22Rv1 (cell line): Measurements from ENCODE around the gene PLEKHA8.
A peak's percentile ranks its signal among the peaks of the same experiment; 100 is the strongest.

Experiments used
- H3K27ac ChIP-seq: fragments of 450-650 bp; 2 replicates; pipeline ENCODE4 v1.5.1; 2017
- CTCF ChIP-seq: fragments of 450-650 bp; IDR thresholded peaks from 2 replicates; pipeline ENCODE4 v1.5.1; 2017; ENCODE audit warnings: mild to moderate bottlenecking
- ZFX ChIP-seq: fragments of 450-650 bp; IDR thresholded peaks from 2 replicates; pipeline ENCODE4 v1.6.1; 2017; ENCODE audit warnings: antibody characterized with exemption, borderline replicate concordance

PLEKHA8 gene

DNA sequence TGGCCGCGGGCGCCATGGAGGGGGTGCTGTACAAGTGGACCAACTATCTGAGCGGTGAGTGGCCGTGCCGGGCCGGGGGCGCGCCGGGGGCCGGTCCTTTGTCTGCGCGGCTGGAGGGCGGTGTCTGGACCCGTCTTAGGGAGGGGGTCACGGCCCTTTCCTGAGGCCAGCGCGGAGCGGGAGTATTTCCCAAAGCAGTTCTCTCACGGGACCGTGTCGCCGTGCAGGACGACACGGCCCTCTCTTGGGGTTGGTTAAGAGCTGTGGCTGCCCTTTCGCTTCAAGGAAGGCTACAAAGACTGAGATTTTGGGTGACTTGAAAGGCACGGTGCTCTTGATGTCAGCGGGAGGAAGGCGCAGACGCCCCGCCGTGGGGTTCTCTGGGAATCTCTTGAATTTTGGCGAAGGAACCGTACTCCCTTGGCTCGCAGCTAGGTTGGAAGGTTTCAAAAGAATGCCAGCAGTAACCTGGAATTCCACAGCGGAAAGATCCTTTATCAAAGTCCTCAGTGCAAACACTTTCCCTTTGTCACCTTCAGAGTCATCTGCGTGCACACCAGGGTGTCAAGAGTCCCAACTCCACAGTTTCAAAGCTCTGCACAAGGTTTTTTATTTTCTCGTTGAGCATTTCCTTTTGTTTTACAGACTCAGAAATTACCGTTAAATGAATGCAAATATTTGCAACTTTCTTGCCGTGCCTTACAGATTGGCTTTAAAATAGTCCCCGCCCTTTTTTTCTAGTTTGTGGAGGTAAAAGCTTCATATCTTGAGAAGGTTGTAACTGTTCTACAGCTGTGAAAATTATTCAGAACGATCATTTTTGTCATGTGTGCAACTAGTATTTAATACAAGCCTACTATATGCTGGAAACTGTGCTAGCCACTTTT, 780 bp downstream of the PLEKHA8 start:
- H3K27ac ChIP-seq, result peak overlapping the region; percentile 81

GRCh38 chr7:30029696-30030095, 1.5 kb downstream of the PLEKHA8 start:
- H3K27ac ChIP-seq, result no peak overlapping the region
- TF ChIP-seq ZFX (no peak), CTCF (no peak)

More for the DNA sequence above, 780 bp downstream of the PLEKHA8 start:
- TF ChIP-seq CTCF (peak; percentile 10), ZFX (no peak)

GRCh38 chr7:30032310-30033125, 4.3 kb downstream of the PLEKHA8 start:
- H3K27ac ChIP-seq, result no peak overlapping the region
- TF ChIP-seq ZFX (no peak), CTCF (no peak)

DNA sequence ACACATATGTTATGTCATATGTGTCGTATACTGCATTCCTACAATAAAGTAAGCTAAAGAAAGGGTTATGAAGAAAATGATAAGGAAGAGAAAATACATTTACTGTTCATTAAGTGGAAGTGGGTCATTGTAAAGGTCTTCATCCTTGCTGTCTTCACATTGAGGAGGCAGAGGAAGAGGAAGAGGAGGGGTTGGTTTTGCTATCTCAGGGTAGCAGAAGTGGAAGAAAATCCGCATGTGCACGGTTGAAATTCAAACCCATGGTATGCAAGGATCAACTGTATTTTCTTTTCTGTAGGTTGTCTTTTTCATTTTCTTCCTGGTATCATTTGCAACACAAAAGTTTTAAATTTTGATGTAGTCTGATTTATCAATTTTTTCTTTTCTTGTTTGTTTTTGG, 6.3 kb downstream of the PLEKHA8 start:
- no peak for TF ChIP-seq CTCF
- no peak for TF ChIP-seq ZFX
- H3K27ac ChIP-seq, result no peak overlapping the region

- TF ChIP-seq CTCF (no peak), ZFX (no peak)
- H3K27ac ChIP-seq, result no peak overlapping the region
Observed at GRCh38 chr7:30036220-30036619, 8.0 kb downstream of the PLEKHA8 start.

GRCh38 chr7:30038196-30038980, 10.2 kb downstream of the PLEKHA8 start:
- H3K27ac ChIP-seq, result no peak overlapping the region
- TF ChIP-seq ZFX (no peak), CTCF (no peak)
